ENCODE results near the gene PGLYRP3.
"Not testable (repeated sequence)": the region's sequence is repeated elsewhere in the genome, so short reads cannot be mapped to it uniquely, and the experiment has no call there.

PGLYRP3 gene

DNA sequence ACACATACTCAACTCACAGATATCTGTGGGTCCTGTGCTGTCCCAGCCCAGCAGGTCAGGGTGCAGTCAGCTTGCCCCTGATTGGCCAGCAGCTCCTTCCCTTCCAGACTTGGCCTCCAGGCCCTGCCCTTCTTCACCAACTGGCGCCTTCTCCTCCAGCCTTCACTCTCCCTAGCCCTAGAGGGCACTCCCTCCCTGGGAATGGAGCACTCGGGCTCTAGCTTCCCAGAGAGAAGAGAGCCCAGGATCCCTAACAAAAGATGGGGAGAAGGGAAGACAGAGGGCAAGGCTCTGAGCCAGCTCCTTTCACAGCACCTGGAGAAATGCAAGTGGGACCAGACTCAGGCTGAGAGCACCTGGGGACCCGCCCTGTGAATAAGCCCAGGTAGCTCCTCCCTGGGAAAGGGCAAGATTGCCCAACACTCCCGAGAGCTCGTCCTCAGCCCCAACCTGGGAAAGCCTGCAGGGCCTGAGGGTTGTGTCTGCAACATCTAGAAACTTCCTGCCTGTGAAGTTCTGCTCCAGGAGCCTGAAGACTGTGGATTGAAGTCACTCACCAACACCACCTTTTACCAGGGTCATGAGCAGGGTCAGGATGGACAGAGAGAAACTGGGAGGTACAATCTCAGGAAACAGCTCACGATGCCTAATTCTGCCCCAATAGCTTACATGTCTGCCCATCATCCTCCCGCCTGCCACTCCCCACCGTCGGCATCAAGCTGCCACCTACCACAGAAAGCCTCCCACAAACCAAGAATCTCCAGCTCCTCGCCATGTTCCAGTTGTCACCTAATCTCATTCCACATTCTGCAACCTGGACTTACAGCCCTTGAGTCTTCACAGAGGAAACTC is 36.0 kb upstream of the PGLYRP3 start, which contains the start of gene PGLYRP4:
Gene PGLYRP4, minus strand, starts transcription at position 331 of the 852 bp plus-strand sequence. CDS start 909 bp downstream, outside the sequence.
- DNase-seq: no peak

GRCh38 chr1:153347856-153348255 is 35.1 kb upstream of the PGLYRP3 start:
- peak in 1 of 3 experiments; percentile 49 for DNase-seq

DNA sequence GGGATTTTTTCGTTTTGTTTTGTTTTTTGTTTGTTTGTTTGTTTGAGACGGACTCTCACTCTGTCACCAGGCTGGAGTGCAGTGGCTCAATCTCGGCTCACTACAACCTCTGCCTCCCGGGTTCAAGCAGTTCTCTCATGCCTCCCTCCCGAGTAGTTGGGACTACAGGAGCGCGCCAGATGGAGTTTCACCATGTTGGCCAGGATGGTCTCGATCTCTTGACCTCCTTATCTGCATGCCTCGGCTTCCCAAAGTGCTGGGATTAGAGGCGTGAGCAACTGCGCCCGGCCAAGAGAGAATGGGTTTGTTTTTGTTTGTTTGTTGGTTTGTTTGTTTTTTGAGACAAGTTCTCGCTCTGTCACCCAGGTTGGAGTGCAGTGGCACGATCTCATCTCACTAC is 34.3 kb upstream of the PGLYRP3 start:
- not testable (repeated sequence) for DNase-seq

- peak in 1 of 3 experiments; percentile 100 for DNase-seq
Observed at GRCh38 chr1:153346077-153346723, 33.4 kb upstream of the PGLYRP3 start.

DNA sequence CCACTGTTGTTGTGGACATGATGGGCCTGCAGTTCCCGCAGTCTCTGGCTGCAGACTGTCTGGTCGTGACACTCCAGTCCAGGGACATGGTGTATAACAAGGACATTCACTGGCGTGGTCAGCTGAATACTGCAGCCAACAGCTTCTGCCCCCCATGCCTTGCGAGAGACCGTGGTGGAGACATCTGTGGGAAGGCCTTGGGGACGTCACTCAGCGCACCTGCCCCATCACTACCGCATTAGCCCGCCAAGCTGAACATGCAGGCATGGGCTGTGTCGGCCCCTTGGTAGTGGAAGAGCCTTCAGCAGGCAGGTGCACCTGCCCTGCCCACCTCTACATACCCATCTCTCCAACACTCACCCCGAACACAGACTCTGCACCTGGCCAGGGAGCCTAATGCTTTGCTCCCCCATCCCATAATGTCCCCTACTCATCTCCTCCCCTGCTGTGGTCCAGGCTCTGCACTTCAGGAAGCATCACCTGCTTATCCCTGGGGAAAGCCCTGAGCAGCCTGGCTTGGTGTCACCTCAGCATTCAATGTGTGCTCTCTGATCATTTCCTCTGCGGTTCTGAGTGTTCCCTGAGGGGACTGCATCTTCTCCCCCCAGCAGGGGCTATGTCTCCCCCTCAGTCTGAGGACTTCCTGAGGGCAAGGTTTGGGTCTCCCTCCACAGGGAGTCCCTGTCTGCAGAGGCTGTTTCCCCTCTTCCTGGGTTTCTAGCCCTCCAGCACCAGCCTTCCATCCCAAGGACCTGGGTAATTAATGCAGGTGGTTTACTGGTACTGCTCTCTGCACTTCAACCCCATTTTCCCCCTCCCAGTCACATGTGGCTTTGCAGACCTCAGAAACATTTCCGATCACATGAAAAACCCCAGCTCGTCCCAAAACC is 32.7 kb upstream of the PGLYRP3 start:
- peak; percentile 60 to 90 (median 77) for DNase-seq

- DNase-seq: peak; percentile 12 to 66 (median 23)
Observed at GRCh38 chr1:153344718-153345025, 31.9 kb upstream of the PGLYRP3 start.

GRCh38 chr1:153343811-153344717 is 31.3 kb upstream of the PGLYRP3 start:
- no peak for DNase-seq

GRCh38 chr1:153343040-153343681 is 30.4 kb upstream of the PGLYRP3 start:
- peak in 1 of 3 experiments; percentile 83 for DNase-seq

GRCh38 chr1:153342178-153342577 is 29.4 kb upstream of the PGLYRP3 start:
- DNase-seq: no peak

GRCh38 chr1:153341431-153341934 is 28.7 kb upstream of the PGLYRP3 start:
- no peak for DNase-seq

GRCh38 chr1:153340356-153340755 is 27.6 kb upstream of the PGLYRP3 start:
- DNase-seq: no peak

DNA sequence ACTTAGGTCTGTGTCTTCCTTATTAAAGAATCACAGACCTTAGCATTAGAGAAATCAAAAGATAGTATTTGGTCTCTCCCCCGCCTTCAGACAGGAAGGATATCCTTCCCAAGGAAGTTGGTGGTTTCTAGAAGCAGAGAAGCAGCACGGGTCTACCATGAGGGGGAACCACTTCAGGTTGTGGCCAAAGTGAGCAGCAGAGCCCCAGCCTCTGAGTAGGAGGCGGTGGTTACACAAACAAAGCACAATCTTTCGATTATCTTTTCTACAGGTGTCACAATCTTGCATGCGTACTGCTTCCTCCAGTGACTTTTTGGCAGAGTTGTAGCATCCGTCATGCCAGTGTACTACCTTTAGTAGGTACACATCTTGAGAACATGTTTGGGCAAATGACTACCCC is 27.1 kb upstream of the PGLYRP3 start:
- no peak for DNase-seq

GRCh38 chr1:153337980-153338853 is 25.5 kb upstream of the PGLYRP3 start:
- no peak for DNase-seq

DNA sequence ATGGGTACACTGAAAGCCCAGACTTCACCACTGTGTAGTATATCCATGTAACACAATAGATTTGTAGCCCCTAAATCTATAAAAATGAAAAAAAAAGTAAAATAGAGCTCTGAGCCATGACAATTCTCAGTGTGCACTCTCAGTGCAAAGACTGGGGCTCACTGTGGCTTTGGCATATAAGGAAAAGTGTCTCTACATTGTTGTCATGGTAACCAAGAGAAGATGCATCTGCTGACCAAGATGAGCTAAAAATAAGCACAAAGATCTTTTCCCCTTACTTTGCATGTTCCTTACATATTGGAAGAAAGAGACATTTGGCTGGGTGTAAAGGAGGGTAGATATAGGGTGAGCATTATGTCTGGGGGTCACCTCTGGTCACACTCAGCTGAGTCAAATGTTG is 23.9 kb upstream of the PGLYRP3 start:
- no peak for DNase-seq

GRCh38 chr1:153333902-153334301 is 21.1 kb upstream of the PGLYRP3 start:
- DNase-seq: no peak

DNA sequence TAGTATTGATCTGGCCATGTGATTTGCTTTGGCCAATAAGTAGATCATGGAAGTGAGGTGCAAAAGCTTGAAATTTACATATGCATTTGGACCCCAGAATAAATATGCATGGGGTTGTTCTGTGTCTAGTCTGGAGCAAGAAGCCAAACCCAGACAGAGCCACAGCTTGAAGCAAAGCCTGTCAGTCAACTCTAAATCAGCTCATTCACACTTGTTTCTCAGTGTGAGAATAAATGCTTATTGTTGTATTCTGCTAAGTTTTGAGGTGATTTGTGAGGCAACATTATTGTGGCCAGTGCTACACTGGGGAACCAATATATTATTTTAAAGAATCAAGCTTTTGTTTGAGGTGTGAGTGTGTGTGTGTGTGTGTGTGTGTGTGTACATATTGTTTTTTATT is 12.2 kb upstream of the PGLYRP3 start:
- no peak for DNase-seq

GRCh38 chr1:153322568-153322967 is 9.8 kb upstream of the PGLYRP3 start:
- DNase-seq: no peak

DNA sequence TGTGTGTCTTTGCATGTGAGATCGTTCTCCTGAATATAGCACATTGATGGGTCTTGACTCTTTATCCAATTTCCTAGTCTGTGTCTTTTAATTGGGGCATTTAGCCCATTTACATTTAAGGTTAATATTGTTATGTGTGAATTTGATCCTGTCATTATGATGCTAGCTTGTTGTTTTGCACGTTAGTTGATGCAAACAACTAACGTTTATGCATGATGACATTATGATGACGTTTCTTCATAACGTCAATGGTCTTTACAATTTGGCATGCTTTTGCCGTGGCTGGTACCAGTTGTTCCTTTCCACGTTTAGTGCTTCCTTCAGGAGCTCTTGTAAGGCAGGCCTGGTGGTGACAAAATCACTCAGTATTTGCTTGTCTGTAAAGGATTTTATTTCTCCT is 5.4 kb upstream of the PGLYRP3 start:
- not testable (repeated sequence) for DNase-seq

DNA sequence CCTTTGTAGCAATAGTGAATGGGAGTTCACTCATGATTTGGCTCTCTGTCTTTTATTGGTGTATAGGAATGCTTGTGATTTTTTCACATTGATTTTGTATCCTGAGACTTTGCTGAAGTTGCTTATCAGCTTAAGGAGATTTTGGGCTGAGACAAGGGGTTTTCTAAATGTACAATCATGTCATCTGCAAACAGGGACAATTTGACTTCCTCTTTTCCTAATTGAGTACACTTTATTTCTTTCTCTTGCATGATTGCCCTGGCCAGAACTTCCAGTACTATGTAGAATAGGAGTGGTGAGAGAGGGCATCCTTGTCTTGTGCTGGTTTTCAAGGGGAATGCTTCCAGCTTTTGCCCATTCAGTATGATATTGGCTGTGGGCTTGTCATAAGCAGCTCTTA is 3.3 kb upstream of the PGLYRP3 start:
- DNase-seq: not testable (repeated sequence)

DNA sequence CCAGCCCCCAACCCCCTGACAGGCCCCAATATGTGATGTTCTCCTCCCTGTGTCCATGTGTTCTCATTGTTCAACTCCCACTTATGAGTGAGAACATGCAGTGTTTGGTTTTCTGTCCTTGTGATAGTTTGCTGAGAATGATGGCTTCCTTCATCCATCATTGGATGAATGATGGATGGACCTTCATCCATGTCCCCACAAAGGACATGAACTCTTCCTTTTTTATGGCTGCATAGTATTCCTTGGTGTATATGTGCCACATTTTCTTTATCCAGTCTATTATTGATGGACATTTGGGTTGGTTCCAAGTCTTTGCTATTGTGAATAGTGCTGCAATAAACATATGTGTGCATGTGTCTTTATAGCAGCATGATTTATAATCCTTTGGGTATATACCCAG is 1.6 kb upstream of the PGLYRP3 start:
- not testable (repeated sequence) for DNase-seq
